ENCODE data around the gene AQP6. TPM values are rescaled to one million over a fixed set of nuclear protein-coding genes. Genes with fewer than 3 reads are reported as not detected.

AQP6 gene
- polyA plus RNA-seq, 1 of the 3 experiments (the other 2 are of a cell fraction), result 0.10 TPM

- ChIA-PET CTCF (interaction anchor here (0.6 to 12.0 kb wide), 7 partner anchors 9 to 175 kb away, joined by 3 to 90 read pairs (median 3); no protein-coding TSS in a partner anchor), POLR2A (no interaction called here)
- Histone ChIP-seq H2AFZ (ENCODE audit: low read depth) (no peak overlapping the region), H3K27me3 (ENCODE audit: insufficient read depth) (no peaks in the 10 kb centered on the region), H3K9me3 (no peaks in the 10 kb centered on the region), H3K9ac (no peak overlapping the region), H3K4me1 (ENCODE audit: control insufficient read depth in 1 of 2, insufficient read depth in 2 of 2, low read depth in 1 of 2, low read length in 1 of 2) (peaks cover 3 to 5% of the 10 kb centered on the region in 2 experiments; a peak in 2 of 4 replicates), H3K4me2 (no peak overlapping the region), H3K9me2 (no peaks in the 10 kb centered on the region), H3K79me2 (ENCODE audit: insufficient read depth) (no peaks in the 10 kb centered on the region), H3F3A (replicated peaks; ENCODE audit: insufficient read depth) (no peaks in the 10 kb centered on the region), H3K27ac (ENCODE audit: low read depth in 2 of 2, low read length in 1 of 2) (no peak overlapping the region), H3K4me3 (ENCODE audit: low read depth in 2 of 2, low read length in 1 of 2) (no peak overlapping the region), H4K20me1 (ENCODE audit: insufficient read depth) (no peaks in the 10 kb centered on the region), H3K36me3 (replicated peaks in 1 of 2; ENCODE audit: control insufficient read depth in 1 of 2, insufficient read depth in 2 of 2, low read length in 1 of 2) (no peaks in the 10 kb centered on the region)
- no peak for DNase-seq
- TF ChIP-seq JUND (IDR thresholded peaks at IDR 0.05) (no peak), MAX (IDR thresholded peaks at IDR 0.05; ENCODE audit: low read depth) (no peak), TEAD4 (IDR thresholded peaks at IDR 0.05; ENCODE audit: borderline replicate concordance, insufficient read depth) (no peak), NRF1 (IDR thresholded peaks at IDR 0.05; ENCODE audit: low read depth, low read length) (no peak)
- 82% methylated on average over 8 of the region's 8 CpGs for WGBS (ENCODE audit: low lambda C conversion rate)
Measured at GRCh38 chr12:49937639-49938300, 35.0 kb upstream of the AQP6 start.

- no peaks in the 10 kb centered on the region for H3K9me2 ChIP-seq
- H2AFZ ChIP-seq (ENCODE audit: low read depth), result no peak overlapping the region
- no peak overlapping the region for H3K9ac ChIP-seq
- no peak overlapping the region for H3K4me3 ChIP-seq (ENCODE audit: low read depth in 2 of 2, low read length in 1 of 2)
- H3K79me2 ChIP-seq (ENCODE audit: insufficient read depth), result no peaks in the 10 kb centered on the region
- ChIA-PET POLR2A (interaction anchor here (0.6 kb wide), 1 partner anchor 348 kb away, joined by 3 read pairs; no protein-coding TSS in a partner anchor), CTCF (interaction anchor here (0.6 to 2.0 kb wide), 4 partner anchors 25 to 116 kb away, joined by 3 to 7 read pairs (median 4); no protein-coding TSS in a partner anchor)
- no peak for DNase-seq
- no peaks in the 10 kb centered on the region for H3F3A ChIP-seq (replicated peaks; ENCODE audit: insufficient read depth)
- no peak overlapping the region for H3K4me2 ChIP-seq
- no peaks in the 10 kb centered on the region for H4K20me1 ChIP-seq (ENCODE audit: insufficient read depth)
- H3K27me3 ChIP-seq (ENCODE audit: insufficient read depth), result no peaks in the 10 kb centered on the region
- no peak for TF ChIP-seq CHD2 (IDR thresholded peaks at IDR 0.05; ENCODE audit: low read length, partially characterized antibody)
- no peak for TF ChIP-seq JUND (IDR thresholded peaks at IDR 0.05)
- no peak for TF ChIP-seq TCF12 (IDR thresholded peaks at IDR 0.05)
- TF ChIP-seq REST (IDR thresholded peaks at IDR 0.05; ENCODE audit: low read depth, low read length), result no peak
- no peak for TF ChIP-seq TEAD4 (IDR thresholded peaks at IDR 0.05; ENCODE audit: borderline replicate concordance, insufficient read depth)
- TF ChIP-seq FOSL2 (IDR thresholded peaks at IDR 0.05; ENCODE audit: borderline replicate concordance, low read depth), result no peak
- TF ChIP-seq YY1 (IDR thresholded peaks at IDR 0.05; ENCODE audit: low read depth), result no peak
- no peak for TF ChIP-seq TAF1 (IDR thresholded peaks at IDR 0.05; ENCODE audit: borderline replicate concordance, low read depth, low read length)
- no peak for TF ChIP-seq SIN3A (IDR thresholded peaks at IDR 0.05; ENCODE audit: borderline replicate concordance, low read depth, low read length)
- TF ChIP-seq POLR2AphosphoS5 (IDR thresholded peaks at IDR 0.05; ENCODE audit: low read depth, low read length), result no peak
- TF ChIP-seq MXI1 (IDR thresholded peaks at IDR 0.05; ENCODE audit: low read depth, low read length), result no peak
- no peak for TF ChIP-seq GABPA (IDR thresholded peaks at IDR 0.05; ENCODE audit: low read depth)
- TF ChIP-seq EZH2phosphoT487 (IDR thresholded peaks at IDR 0.05; ENCODE audit: borderline replicate concordance, low read depth), result no peak
- no peak for TF ChIP-seq FOXM1 (IDR thresholded peaks at IDR 0.05; ENCODE audit: low read depth)
- no peak for TF ChIP-seq PBX3 (IDR thresholded peaks at IDR 0.05)
- no peak for TF ChIP-seq MEF2A (IDR thresholded peaks at IDR 0.05; ENCODE audit: borderline replicate concordance, low read depth)
- TF ChIP-seq NRF1 (IDR thresholded peaks at IDR 0.05; ENCODE audit: low read depth, low read length), result no peak
- TF ChIP-seq RFX5 (IDR thresholded peaks at IDR 0.05; ENCODE audit: low read length), result no peak
- no peak overlapping the region for H3K27ac ChIP-seq (ENCODE audit: low read depth in 2 of 2, low read length in 1 of 2)
- H3K9me3 ChIP-seq, result no peaks in the 10 kb centered on the region
- no peaks in the 10 kb centered on the region for H3K36me3 ChIP-seq (replicated peaks in 1 of 2; ENCODE audit: control insufficient read depth in 1 of 2, insufficient read depth in 2 of 2, low read length in 1 of 2)
- peaks cover 0 to 3% of the 10 kb centered on the region in 2 experiments; a peak in 1 of 4 replicates for H3K4me1 ChIP-seq (ENCODE audit: control insufficient read depth in 1 of 2, insufficient read depth in 2 of 2, low read depth in 1 of 2, low read length in 1 of 2)
Measured at GRCh38 chr12:49939307-49939706, 33.4 kb upstream of the AQP6 start.

Measured in SK-N-SH (cell line).